Activated CD8-positive, alpha-beta T cell treated with anti-CD3 and anti-CD28 coated beads for 36 hours (primary cell): ENCODE data around the gene MESD. TPM values are rescaled to one million over a fixed set of nuclear protein-coding genes. Genes with fewer than 3 reads are reported as not detected.

Experiments
- ATAC-seq: fragments of 200-7000 bp; cut with Tn5 transposase; one replicate; pipeline ENCODE4 v1.10.0; 2021; ENCODE audit warnings: mild to moderate bottlenecking, moderate library complexity
- CTCF ChIA-PET: fragments of 350-600 bp; sonication (Branson Sonifier 250); formaldehyde crosslinking; loops from one replicate; lab custom pipeline; 2021; ENCODE audit warnings: antibody characterized with exemption; lab: Charles Lee
- POLR2A ChIA-PET: fragments of 350-600 bp; sonication (Branson Sonifier 250); formaldehyde crosslinking; loops from one replicate; lab custom pipeline; 2021; ENCODE audit warnings: antibody characterized with exemption; lab: Charles Lee
- DNase-seq: peaks from one replicate; pipeline ENCODE4 v3.0.0-alpha.2; 2020
- H3K27ac Mint-ChIP-seq: one replicate; pipeline ENCODE4 v1.8.0; 2021; ENCODE audit warnings: mild to moderate bottlenecking, mixed read lengths
- H3K27me3 Mint-ChIP-seq: one replicate; pipeline ENCODE4 v1.8.0; 2021; ENCODE audit warnings: mixed read lengths
- H3K36me3 Mint-ChIP-seq: one replicate; pipeline ENCODE4 v1.8.0; 2021; ENCODE audit warnings: low read depth, mixed read lengths
- H3K4me1 Mint-ChIP-seq: one replicate; pipeline ENCODE4 v1.8.0; 2021; ENCODE audit warnings: low read depth, mixed read lengths
- H3K4me3 Mint-ChIP-seq: one replicate; pipeline ENCODE4 v1.8.0; 2021; ENCODE audit warnings: mild to moderate bottlenecking, moderate library complexity, mixed read lengths
- H3K9me3 Mint-ChIP-seq: one replicate; pipeline ENCODE4 v1.8.0; 2021; ENCODE audit warnings: mixed read lengths
- intact Hi-C: fragments of 100-400 bp; cut with micrococcal nuclease; formaldehyde crosslinking; loops from one replicate; pipeline ENCODE4 v1.10.0; 2022
- total RNA-seq, 2 experiments: library from RNA; stranded (reverse); gene quantifications; one replicate each; pipeline ENCODE4 v1.2.3, GENCODE V29; 2021
- TF ChIP-seq, protein P1 (sequence below): fragments of 200-600 bp; IDR thresholded peaks from one replicate; pipeline ENCODE4 v1.8.0; 2022; ENCODE audit warnings: antibody characterized with exemption, mild to moderate bottlenecking

The MESD gene
- total RNA-seq, 2 experiments from 2014 or later: 15.8 to 16.5 TPM

DNA sequence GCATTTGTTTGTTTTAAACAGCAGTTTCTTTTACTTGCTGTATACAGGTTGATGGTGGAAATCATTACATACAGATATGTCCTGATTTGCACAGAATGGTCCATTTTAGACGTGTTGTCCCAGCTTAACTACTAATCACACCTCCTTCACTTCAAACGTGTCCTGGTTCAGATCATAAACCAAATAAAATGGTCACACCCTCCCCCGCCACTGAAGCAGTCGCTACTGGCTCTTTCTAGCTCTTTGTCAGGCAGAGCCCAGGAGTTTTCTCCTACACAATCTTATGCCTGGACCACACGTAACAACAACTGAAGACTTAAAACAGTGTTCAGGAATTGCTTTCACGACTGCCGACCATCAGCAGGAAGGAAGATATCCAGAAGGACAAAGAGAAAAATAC is 73.6 kb downstream of the MESD start:
- CTCF ChIA-PET: interaction anchor here (0.9 kb wide), 1 partner anchor 139 kb away, joined by 3 read pairs; no protein-coding TSS in a partner anchor

DNA sequence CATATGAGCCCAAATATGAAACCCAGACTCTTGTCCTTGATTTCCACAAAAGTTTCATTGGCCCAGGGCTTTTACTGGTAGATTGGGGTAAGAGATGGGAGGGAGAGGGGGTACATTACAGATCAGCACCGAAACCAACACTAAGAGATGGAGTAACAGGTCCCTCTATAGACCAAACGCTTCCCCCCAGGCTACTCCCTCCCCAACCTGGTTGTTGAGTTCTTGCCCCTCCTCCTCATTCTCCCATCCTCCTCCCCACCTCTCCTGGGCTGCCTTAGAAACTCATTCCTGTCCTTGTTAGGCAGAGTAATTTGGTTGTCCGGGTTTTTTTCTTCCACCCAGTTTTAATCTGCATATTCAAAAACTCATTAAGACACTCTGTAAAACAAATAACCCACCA is 74.1 kb downstream of the MESD start:
- ATAC-seq: no peak
- intact Hi-C loops: no loop called here
- H3K4me3 Mint-ChIP-seq: no peak overlapping the region
- ChIA-PET CTCF (interaction anchor here (0.9 kb wide), 1 partner anchor 139 kb away, joined by 3 read pairs; no protein-coding TSS in a partner anchor), POLR2A (no interaction called here)
- H3K36me3 Mint-ChIP-seq: peaks cover 4% of the 10 kb centered on the region
- no peaks in the 10 kb centered on the region for H3K27me3 Mint-ChIP-seq
- H3K4me1 Mint-ChIP-seq: peaks cover 8% of the 10 kb centered on the region
- H3K27ac Mint-ChIP-seq: no peak overlapping the region
- H3K9me3 Mint-ChIP-seq: no peaks in the 10 kb centered on the region
- no peak for DNase-seq
- TF ChIP-seq, protein P1, sequence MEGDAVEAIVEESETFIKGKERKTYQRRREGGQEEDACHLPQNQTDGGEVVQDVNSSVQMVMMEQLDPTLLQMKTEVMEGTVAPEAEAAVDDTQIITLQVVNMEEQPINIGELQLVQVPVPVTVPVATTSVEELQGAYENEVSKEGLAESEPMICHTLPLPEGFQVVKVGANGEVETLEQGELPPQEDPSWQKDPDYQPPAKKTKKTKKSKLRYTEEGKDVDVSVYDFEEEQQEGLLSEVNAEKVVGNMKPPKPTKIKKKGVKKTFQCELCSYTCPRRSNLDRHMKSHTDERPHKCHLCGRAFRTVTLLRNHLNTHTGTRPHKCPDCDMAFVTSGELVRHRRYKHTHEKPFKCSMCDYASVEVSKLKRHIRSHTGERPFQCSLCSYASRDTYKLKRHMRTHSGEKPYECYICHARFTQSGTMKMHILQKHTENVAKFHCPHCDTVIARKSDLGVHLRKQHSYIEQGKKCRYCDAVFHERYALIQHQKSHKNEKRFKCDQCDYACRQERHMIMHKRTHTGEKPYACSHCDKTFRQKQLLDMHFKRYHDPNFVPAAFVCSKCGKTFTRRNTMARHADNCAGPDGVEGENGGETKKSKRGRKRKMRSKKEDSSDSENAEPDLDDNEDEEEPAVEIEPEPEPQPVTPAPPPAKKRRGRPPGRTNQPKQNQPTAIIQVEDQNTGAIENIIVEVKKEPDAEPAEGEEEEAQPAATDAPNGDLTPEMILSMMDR: no peak

More for the DNA sequence above, 73.6 kb downstream of the MESD start:
- Mint-ChIP-seq H3K36me3 (peaks cover under 1% of the 10 kb centered on the region), H3K4me1 (peaks cover 14% of the 10 kb centered on the region), H3K27ac (no peak overlapping the region), H3K27me3 (no peaks in the 10 kb centered on the region), H3K9me3 (no peaks in the 10 kb centered on the region), H3K4me3 (no peak overlapping the region)
- ATAC-seq (no peak), DNase-seq (no peak)
- TF ChIP-seq, protein P1: no peak
- POLR2A ChIA-PET: no interaction called here
- intact Hi-C loops: no loop called here

DNA sequence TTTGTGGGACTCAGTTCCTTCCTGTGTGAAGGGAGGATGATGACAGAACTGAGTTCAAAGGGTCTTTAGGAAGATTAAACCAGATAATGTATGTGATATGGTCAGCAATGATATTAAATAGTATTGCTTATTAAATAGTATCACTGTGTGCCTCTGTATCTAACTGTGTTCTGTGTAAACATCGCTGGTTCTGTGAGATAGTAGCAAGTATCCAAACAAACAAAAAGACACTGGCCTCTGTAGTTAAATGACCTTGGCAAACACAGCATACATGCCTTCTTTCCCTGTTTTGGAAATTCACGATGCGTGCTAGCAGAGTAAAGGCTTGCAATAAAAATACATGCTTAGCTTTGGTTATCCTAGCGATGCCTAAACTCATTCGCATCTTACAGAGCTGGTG is 76.1 kb downstream of the MESD start:
- Mint-ChIP-seq H3K4me1 (no peaks in the 10 kb centered on the region), H3K4me3 (no peak overlapping the region), H3K36me3 (peaks cover 10% of the 10 kb centered on the region), H3K27ac (no peak overlapping the region), H3K27me3 (no peaks in the 10 kb centered on the region), H3K9me3 (no peaks in the 10 kb centered on the region)
- ChIA-PET POLR2A (interaction anchor here (1.1 kb wide), 1 partner anchor 9 kb away, joined by 3 read pairs; no protein-coding TSS in a partner anchor), CTCF (no interaction called here)
- no peak for DNase-seq
- intact Hi-C loops: no loop called here
- no peak for ATAC-seq
- TF ChIP-seq, protein P1: no peak

DNA sequence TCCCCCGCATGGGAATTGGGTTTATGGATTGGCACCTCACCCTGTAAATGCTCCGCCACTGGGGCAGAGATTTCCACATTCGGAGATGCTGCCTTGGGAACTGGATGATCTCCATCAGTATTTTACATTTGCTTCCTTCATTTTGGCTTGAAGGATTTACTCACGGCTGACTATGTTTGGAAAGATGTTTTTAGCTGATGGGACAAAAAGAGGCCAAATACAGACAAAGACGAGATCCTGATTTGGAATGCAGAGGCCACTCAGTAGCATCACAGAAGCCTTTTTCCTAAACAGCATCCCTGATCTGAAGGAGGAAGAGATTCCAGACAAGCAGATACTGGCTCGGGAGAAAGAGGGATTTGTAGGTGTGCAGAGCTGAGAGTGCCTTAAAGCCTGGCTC is 76.9 kb downstream of the MESD start:
- DNase-seq (no peak), ATAC-seq (no peak)
- ChIA-PET CTCF (no interaction called here), POLR2A (no interaction called here)
- H3K36me3 Mint-ChIP-seq: peaks cover 10% of the 10 kb centered on the region
- H3K4me1 Mint-ChIP-seq: no peaks in the 10 kb centered on the region
- H3K27ac Mint-ChIP-seq: no peak overlapping the region
- TF ChIP-seq, protein P1: no peak
- H3K9me3 Mint-ChIP-seq: no peaks in the 10 kb centered on the region
- H3K4me3 Mint-ChIP-seq: no peak overlapping the region
- no peaks in the 10 kb centered on the region for H3K27me3 Mint-ChIP-seq
- intact Hi-C loops: no loop called here

DNA sequence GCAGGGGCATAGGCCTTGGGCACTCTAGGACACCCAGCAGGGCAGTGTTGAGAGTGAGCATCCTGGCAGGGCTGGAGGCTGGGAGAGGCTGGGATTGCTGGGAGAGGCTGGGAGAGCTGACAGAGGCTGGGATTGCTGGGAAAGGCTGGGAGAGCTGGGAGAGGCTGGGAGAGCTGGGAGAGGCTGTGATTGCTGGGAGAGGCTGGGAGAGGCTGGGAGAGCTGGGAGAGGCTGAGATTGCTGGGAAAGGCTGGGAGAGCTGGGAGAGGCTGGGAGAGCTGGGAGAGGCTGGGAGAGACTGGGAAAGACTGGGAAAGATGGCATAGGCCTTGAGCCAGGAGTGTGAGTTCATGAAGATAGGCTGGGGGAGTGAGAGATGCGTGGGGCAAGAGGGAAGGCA is 77.8 kb downstream of the MESD start:
- ChIA-PET CTCF (interaction anchor here (1.0 kb wide), 1 partner anchor 58 kb away, joined by 3 read pairs; no protein-coding TSS in a partner anchor), POLR2A (interaction anchor here (0.6 kb wide), 1 partner anchor 26 kb away, joined by 3 read pairs; no protein-coding TSS in a partner anchor)
- Mint-ChIP-seq H3K36me3 (peaks cover 10% of the 10 kb centered on the region), H3K9me3 (no peaks in the 10 kb centered on the region), H3K27ac (no peak overlapping the region), H3K4me3 (no peak overlapping the region), H3K27me3 (no peaks in the 10 kb centered on the region), H3K4me1 (no peaks in the 10 kb centered on the region)
- DNase-seq (no peak), ATAC-seq (no peak)
- TF ChIP-seq, protein P1: no peak
- intact Hi-C loops: no loop called here
